Nephron (organoid): ENCODE results near the gene NR3C2.
A peak's percentile ranks its signal among the peaks of the same experiment; 100 is the strongest.

ENCODE experiments used
- H3K27ac Mint-ChIP-seq, 3 experiments: 2 replicates each; pipeline ENCODE4 v1.8.0; 2020; ENCODE audit warnings: mixed read lengths in 3 of 3, mild to moderate bottlenecking in 2 of 3, moderate library complexity in 1 of 3
- H3K27me3 Mint-ChIP-seq: 2 replicates; pipeline ENCODE4 v1.8.0; 2021; ENCODE audit warnings: low read depth, mild to moderate bottlenecking, moderate library complexity, mixed read lengths
- H3K36me3 Mint-ChIP-seq: 2 replicates; pipeline ENCODE4 v1.8.0; 2020; ENCODE audit warnings: low read depth, mixed read lengths
- H3K4me1 Mint-ChIP-seq: 2 replicates; pipeline ENCODE4 v1.8.0; 2020; ENCODE audit warnings: mixed read lengths
- H3K4me3 Mint-ChIP-seq, 3 experiments: 2 replicates each; pipeline ENCODE4 v1.8.0; 2020; ENCODE audit warnings: mild to moderate bottlenecking in 3 of 3, mixed read lengths in 3 of 3, moderate library complexity in 2 of 3
- H3K9me3 Mint-ChIP-seq: 2 replicates; pipeline ENCODE4 v1.8.0; 2020; ENCODE audit warnings: mixed read lengths
- TF ChIP-seq, protein P1 (sequence below), 3 experiments: fragments of 200-600 bp; sonication (generic); IDR thresholded peaks; one replicate each; pipeline ENCODE4 v1.5.0; 2021; ENCODE audit warnings: antibody characterized with exemption in 3 of 3; ENCODE audit not compliant: unreplicated experiment in 3 of 3

The NR3C2 gene

GRCh38 chr4:148065075-148065474 lies 377.1 kb downstream of the NR3C2 start:
- H3K9me3 Mint-ChIP-seq: no peaks in the 10 kb centered on the region
- no peak overlapping the region for H3K4me3 Mint-ChIP-seq
- peaks cover 19% of the 10 kb centered on the region for H3K36me3 Mint-ChIP-seq
- peaks cover 4% of the 10 kb centered on the region for H3K27me3 Mint-ChIP-seq
- TF ChIP-seq, protein P1, sequence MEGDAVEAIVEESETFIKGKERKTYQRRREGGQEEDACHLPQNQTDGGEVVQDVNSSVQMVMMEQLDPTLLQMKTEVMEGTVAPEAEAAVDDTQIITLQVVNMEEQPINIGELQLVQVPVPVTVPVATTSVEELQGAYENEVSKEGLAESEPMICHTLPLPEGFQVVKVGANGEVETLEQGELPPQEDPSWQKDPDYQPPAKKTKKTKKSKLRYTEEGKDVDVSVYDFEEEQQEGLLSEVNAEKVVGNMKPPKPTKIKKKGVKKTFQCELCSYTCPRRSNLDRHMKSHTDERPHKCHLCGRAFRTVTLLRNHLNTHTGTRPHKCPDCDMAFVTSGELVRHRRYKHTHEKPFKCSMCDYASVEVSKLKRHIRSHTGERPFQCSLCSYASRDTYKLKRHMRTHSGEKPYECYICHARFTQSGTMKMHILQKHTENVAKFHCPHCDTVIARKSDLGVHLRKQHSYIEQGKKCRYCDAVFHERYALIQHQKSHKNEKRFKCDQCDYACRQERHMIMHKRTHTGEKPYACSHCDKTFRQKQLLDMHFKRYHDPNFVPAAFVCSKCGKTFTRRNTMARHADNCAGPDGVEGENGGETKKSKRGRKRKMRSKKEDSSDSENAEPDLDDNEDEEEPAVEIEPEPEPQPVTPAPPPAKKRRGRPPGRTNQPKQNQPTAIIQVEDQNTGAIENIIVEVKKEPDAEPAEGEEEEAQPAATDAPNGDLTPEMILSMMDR (IDR thresholded peaks at IDR 0.05; ENCODE audit: unreplicated experiment in 3 of 3): no peak
- H3K27ac Mint-ChIP-seq: peak overlapping the region in 2 of 3 experiments; percentile 1 to 14
- H3K4me1 Mint-ChIP-seq: peaks cover 70% of the 10 kb centered on the region

DNA sequence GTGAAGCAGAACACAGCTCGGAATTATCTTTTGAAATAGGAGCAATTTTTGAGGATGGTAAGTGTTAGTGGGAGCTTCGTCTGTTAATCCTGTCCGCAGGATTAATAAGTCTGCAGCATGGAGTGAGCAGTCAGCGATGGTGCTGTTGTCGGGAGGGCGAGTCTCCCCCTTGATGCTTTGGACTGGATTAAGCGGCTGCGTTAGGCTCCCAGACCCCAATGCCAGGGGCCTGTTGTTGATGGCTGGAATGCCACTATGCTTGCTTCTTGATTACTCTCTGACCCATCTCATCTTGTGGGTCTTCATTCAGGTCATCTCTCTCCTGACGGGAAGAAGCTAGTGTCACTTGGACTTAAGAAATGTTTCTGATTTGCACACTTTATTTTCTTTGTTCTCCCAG lies 377.8 kb downstream of the NR3C2 start:
- no peaks in the 10 kb centered on the region for H3K9me3 Mint-ChIP-seq
- H3K4me3 Mint-ChIP-seq: no peak overlapping the region
- TF ChIP-seq, protein P1 (IDR thresholded peaks at IDR 0.05; ENCODE audit: unreplicated experiment in 3 of 3): no peak
- H3K27me3 Mint-ChIP-seq: peaks cover 4% of the 10 kb centered on the region
- peaks cover 69% of the 10 kb centered on the region for H3K4me1 Mint-ChIP-seq
- H3K27ac Mint-ChIP-seq: no peak overlapping the region
- H3K36me3 Mint-ChIP-seq: peaks cover 19% of the 10 kb centered on the region

DNA sequence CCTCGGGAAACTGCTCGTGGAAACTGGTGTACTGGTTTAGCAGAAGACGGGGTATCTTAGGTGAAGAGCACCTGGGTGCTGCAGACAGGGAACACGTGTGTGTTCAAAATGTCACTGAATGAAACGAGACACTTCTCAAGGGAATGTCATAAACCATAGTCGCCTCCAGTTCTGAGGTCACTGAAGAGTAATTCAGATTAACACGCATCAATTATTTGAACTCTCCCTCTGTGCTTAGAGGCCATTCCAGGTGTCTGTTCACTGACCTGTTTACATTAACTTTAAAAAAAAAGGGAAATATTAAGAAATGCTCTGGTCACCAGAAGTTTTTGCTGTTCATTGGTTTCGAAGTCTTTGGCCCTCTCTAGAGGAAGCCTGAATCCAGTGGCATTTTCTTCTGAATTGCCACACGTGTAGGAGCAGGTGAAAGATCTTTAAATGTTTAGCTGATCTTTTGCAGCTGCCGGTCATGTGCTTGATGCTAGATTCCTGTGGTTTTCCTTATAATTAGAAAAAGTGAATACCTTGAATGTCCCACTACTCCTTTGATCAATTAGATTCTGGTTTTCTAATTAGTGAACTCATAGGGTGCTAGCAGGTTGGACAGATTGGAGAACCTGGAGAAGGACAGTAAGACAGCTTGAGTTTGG lies 379.8 kb downstream of the NR3C2 start:
- Mint-ChIP-seq H3K27ac (peak overlapping the region in 1 of 3 experiments; percentile 20), H3K27me3 (no peaks in the 10 kb centered on the region), H3K9me3 (no peaks in the 10 kb centered on the region), H3K36me3 (peaks cover 19% of the 10 kb centered on the region), H3K4me1 (peaks cover 68% of the 10 kb centered on the region), H3K4me3 (no peak overlapping the region)
- TF ChIP-seq, protein P1 (IDR thresholded peaks at IDR 0.05; ENCODE audit: unreplicated experiment in 3 of 3): no peak

DNA sequence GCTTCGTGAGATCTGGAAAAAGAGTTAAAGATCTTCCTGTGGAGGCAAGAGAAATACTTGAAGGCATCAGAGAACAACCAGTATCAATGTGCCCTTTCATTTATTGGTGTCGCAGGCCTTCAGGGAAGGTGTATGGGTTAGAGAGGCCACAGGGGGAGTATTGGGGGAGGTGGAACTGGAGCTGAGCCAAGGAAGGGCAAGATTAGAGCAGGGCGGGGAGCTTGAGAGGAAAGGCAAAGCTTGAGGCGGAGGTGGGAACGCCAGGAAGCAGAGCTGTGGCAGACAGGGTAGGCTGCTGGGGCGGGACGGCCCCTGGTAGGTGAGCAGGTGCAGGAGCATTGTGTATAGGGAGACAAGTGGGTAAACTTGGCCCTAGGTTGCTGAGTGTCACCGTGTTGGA lies 380.4 kb downstream of the NR3C2 start:
- no peaks in the 10 kb centered on the region for H3K27me3 Mint-ChIP-seq
- TF ChIP-seq, protein P1 (IDR thresholded peaks at IDR 0.05; ENCODE audit: unreplicated experiment in 3 of 3): no peak
- H3K9me3 Mint-ChIP-seq: no peaks in the 10 kb centered on the region
- peak overlapping the region in 1 of 3 experiments; percentile 20 for H3K27ac Mint-ChIP-seq
- peaks cover 19% of the 10 kb centered on the region for H3K36me3 Mint-ChIP-seq
- peaks cover 66% of the 10 kb centered on the region for H3K4me1 Mint-ChIP-seq
- no peak overlapping the region for H3K4me3 Mint-ChIP-seq

GRCh38 chr4:148061141-148061481 lies 381.1 kb downstream of the NR3C2 start:
- TF ChIP-seq, protein P1 (IDR thresholded peaks at IDR 0.05; ENCODE audit: unreplicated experiment in 3 of 3): no peak
- no peak overlapping the region for H3K4me3 Mint-ChIP-seq
- no peaks in the 10 kb centered on the region for H3K9me3 Mint-ChIP-seq
- peaks cover 19% of the 10 kb centered on the region for H3K36me3 Mint-ChIP-seq
- H3K4me1 Mint-ChIP-seq: peaks cover 66% of the 10 kb centered on the region
- peak overlapping the region in 1 of 3 experiments; percentile 22 for H3K27ac Mint-ChIP-seq
- no peaks in the 10 kb centered on the region for H3K27me3 Mint-ChIP-seq
